Measurements from ENCODE around the gene ATG2A. TPM values are rescaled to one million over a fixed set of nuclear protein-coding genes. Genes with fewer than 3 reads are reported as not detected.

Gene ATG2A
- total and polyA plus RNA-seq, 2 donors from 2014 or later = 16.8 to 26.9 TPM

DNA sequence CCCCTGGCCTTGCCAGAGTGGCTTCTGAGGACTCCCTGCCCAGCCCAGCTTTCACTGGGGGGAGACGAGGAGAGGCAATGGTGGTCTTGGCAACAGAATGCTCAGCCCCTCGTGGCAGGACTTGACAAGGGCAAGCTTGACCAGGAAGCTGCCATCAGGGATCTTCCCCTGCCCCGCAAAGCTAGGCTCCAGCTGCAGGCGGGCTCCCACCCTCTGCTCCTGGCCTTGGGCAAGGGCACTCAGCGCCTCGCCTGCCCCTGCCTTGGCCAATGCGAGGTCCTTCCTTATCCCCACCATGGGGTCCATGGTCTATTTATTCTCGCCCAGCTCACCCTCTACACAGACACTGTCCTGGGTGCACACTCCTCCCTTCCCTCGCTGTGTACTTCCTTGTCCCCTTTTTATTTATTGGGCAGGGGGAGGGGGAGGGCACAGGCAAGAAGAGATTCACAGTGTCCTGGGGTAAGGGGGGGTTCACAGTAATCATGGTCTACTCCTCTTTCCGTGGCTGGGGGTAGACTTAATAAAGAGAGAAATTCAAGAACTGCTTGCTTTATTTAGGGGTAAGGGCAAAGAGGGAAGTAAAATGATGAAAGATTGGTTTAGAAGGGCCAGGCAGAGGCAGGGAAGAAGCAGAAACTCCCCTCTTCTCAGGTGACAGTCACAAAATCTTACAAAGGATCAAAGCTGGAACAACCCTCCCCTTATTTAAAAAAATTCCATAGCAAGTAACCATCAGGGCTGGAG lies 17.1 kb upstream of the ATG2A start:
- no peaks in the 10 kb centered on the region for H3K9me3 ChIP-seq (ENCODE audit: control insufficient read depth in 2 of 3, insufficient read depth in 1 of 3, low read length in 3 of 3)

DNA sequence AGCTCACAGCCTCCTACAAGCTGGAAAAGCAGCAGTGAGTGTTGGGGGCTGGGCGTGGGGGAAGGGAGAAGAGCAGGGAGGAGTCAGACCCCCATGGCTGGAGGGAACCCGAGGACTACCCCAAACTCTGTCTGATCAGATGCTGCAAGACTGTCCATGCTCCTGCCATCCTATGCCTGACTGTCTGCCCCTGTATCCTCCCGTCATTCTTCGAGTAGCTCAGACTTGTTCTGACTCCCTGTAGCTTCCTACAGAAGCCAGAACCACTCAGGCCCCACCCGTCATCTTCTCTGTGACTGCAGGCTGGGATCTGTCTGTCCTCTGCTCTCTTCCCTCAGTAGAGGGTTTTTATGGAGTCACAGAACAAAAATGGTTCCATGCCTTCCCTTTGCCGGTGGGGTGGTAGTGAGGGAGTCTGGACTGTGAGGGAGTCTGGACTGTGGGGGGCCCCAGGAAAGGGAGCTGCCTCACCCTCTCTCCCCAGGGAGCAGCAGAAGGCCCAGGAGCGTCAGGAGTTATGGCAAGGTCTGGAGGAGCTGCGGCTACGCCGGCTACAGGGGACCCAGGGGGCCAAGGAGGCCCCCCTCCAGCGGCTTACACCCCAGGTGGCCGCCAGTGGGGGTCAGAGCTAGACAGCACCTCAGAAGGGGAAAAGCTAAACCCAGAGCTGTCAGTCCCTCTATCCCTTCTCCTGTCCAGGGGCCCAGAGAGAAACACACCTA lies 16.4 kb upstream of the ATG2A start:
- TF ChIP-seq, protein P1, sequence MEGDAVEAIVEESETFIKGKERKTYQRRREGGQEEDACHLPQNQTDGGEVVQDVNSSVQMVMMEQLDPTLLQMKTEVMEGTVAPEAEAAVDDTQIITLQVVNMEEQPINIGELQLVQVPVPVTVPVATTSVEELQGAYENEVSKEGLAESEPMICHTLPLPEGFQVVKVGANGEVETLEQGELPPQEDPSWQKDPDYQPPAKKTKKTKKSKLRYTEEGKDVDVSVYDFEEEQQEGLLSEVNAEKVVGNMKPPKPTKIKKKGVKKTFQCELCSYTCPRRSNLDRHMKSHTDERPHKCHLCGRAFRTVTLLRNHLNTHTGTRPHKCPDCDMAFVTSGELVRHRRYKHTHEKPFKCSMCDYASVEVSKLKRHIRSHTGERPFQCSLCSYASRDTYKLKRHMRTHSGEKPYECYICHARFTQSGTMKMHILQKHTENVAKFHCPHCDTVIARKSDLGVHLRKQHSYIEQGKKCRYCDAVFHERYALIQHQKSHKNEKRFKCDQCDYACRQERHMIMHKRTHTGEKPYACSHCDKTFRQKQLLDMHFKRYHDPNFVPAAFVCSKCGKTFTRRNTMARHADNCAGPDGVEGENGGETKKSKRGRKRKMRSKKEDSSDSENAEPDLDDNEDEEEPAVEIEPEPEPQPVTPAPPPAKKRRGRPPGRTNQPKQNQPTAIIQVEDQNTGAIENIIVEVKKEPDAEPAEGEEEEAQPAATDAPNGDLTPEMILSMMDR (IDR thresholded peaks at IDR 0.05; ENCODE audit: borderline replicate concordance, extremely low read depth, insufficient read depth) = no peak
- Histone ChIP-seq H3K4me3 (ENCODE audit: low read length in 3 of 3) (no peak overlapping the region), H3K27me3 (ENCODE audit: control insufficient read depth, insufficient read depth, low read length) (no peaks in the 10 kb centered on the region), H3K36me3 (ENCODE audit: control insufficient read depth in 2 of 3, insufficient read depth in 3 of 3, low read length in 3 of 3) (peaks cover 0 to 37% (median 23%) of the 10 kb centered on the region in 3 donors), H3K9ac (ENCODE audit: low read length in 3 of 3) (no peak overlapping the region), H3K9me3 (ENCODE audit: control insufficient read depth in 2 of 3, insufficient read depth in 1 of 3, low read length in 3 of 3) (no peaks in the 10 kb centered on the region), H3K27ac (ENCODE audit: low read depth in 2 of 2, low read length in 2 of 2) (no peak overlapping the region), H3K4me1 (ENCODE audit: control insufficient read depth in 2 of 3, insufficient read depth in 2 of 3, low read depth in 1 of 3, low read length in 3 of 3) (peaks cover 0 to 2% (median 0%) of the 10 kb centered on the region in 3 donors)
- intact Hi-C loops (cut with DNase I) = loop anchor here (10.0 kb wide), 1 partner anchor 61 kb away; the partner anchor contains the start of gene BATF2
- DNase-seq (no peak), FAIRE-seq (no peak)

More for the DNA sequence above, 17.1 kb upstream of the ATG2A start:
- no peak overlapping the region for H3K9ac ChIP-seq (ENCODE audit: low read length in 3 of 3)
- peak in 2 of 5 donors; percentile 30 to 47 for DNase-seq
- H3K27ac ChIP-seq (ENCODE audit: low read depth in 2 of 2, low read length in 2 of 2) = no peak overlapping the region
- no peak overlapping the region for H3K4me3 ChIP-seq (ENCODE audit: low read length in 3 of 3)
- no peaks in the 10 kb centered on the region for H3K27me3 ChIP-seq (ENCODE audit: control insufficient read depth, insufficient read depth, low read length)
- peaks cover 0 to 2% (median 0%) of the 10 kb centered on the region in 3 donors for H3K4me1 ChIP-seq (ENCODE audit: control insufficient read depth in 2 of 3, insufficient read depth in 2 of 3, low read depth in 1 of 3, low read length in 3 of 3)
- TF ChIP-seq, protein P1 (IDR thresholded peaks at IDR 0.05; ENCODE audit: borderline replicate concordance, extremely low read depth, insufficient read depth) = no peak
- intact Hi-C loops (cut with DNase I) = loop anchor here (10.0 kb wide), 1 partner anchor 61 kb away; the partner anchor contains the start of gene BATF2
- H3K36me3 ChIP-seq (ENCODE audit: control insufficient read depth in 2 of 3, insufficient read depth in 3 of 3, low read length in 3 of 3) = peaks cover 0 to 34% (median 23%) of the 10 kb centered on the region in 3 donors
- no peak for FAIRE-seq

DNA sequence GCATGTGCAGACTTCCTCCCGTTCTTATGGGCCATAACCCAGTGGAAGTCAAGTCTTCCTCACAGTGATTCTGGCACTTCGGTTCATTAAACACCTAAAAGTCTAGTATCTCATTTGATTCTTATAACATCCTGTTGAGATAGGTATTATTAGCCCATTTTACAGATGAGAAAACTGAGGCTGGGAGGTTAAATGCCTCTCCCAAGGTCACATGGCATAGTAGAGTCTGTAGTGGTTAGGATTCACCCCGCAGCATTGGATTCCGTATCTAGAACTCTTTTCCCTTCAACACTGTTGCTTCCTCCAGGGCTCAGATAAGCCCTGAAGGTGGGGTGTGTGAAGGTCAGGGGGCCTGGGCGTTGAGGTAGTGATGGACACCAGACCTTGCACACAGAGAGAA lies 15.3 kb upstream of the ATG2A start:
- no peak overlapping the region for H3K27ac ChIP-seq (ENCODE audit: low read depth in 2 of 2, low read length in 2 of 2)
- peaks cover 0 to 37% (median 23%) of the 10 kb centered on the region in 3 donors for H3K36me3 ChIP-seq (ENCODE audit: control insufficient read depth in 2 of 3, insufficient read depth in 3 of 3, low read length in 3 of 3)
- H3K9me3 ChIP-seq (ENCODE audit: control insufficient read depth in 2 of 3, insufficient read depth in 1 of 3, low read length in 3 of 3) = no peaks in the 10 kb centered on the region
- FAIRE-seq (no peak), DNase-seq (no peak)
- intact Hi-C loops (cut with DNase I) = loop anchor here (10.0 kb wide), 1 partner anchor 62 kb away; the partner anchor contains the start of gene BATF2
- peaks cover 0 to 2% (median 0%) of the 10 kb centered on the region in 3 donors for H3K4me1 ChIP-seq (ENCODE audit: control insufficient read depth in 2 of 3, insufficient read depth in 2 of 3, low read depth in 1 of 3, low read length in 3 of 3)
- no peak overlapping the region for H3K4me3 ChIP-seq (ENCODE audit: low read length in 3 of 3)
- H3K27me3 ChIP-seq (ENCODE audit: control insufficient read depth, insufficient read depth, low read length) = no peaks in the 10 kb centered on the region
- no peak overlapping the region for H3K9ac ChIP-seq (ENCODE audit: low read length in 3 of 3)
- TF ChIP-seq, protein P1 (IDR thresholded peaks at IDR 0.05; ENCODE audit: borderline replicate concordance, extremely low read depth, insufficient read depth) = no peak
